GM23248 (cell line): ENCODE data around the gene EHBP1L1.

Source experiments
- EZH2 ChIP-seq: fragments of 200-600 bp; sonication (generic); IDR thresholded peaks from 2 replicates; pipeline ENCODE4 v1.6.1; 2018; ENCODE audit warnings: antibody characterized with exemption, mild to moderate bottlenecking; ENCODE audit not compliant: insufficient read depth, poor library complexity, severe bottlenecking
- EZH2phosphoT487 ChIP-seq: fragments of 200-600 bp; sonication (generic); IDR thresholded peaks from 2 replicates; pipeline ENCODE4 v1.6.1; 2018; ENCODE audit warnings: antibody characterized with exemption, moderate library complexity, mild to moderate bottlenecking, low read depth; ENCODE audit not compliant: insufficient read depth

DNA sequence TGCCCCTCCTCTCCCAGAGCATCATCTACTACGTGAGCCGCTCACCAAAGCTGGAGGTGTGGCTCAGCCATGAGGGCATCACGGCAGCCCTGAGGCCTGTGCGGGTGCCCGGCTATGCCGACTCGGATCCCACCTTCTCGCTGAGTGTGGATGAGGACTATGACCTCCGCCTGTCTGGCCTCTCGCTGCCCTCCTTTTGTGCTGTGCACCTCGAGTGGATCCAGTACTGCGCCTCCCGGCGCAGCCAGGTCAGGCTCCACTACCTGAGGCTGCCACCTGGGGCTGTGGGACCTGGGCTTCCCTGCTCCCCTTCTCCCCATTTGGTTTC lies 58.2 kb downstream of the EHBP1L1 start:
- TF ChIP-seq EZH2phosphoT487 (no peak), EZH2 (no peak)
